GM19043 (cell line): ENCODE measurements around the gene SPRR2A.
"Not testable (repeated sequence)": the region's sequence is repeated elsewhere in the genome, so short reads cannot be mapped to it uniquely, and the experiment has no call there.

Experiments
- ATAC-seq: cut with Tn5 transposase; IDR thresholded peaks from one replicate; pipeline ENCODE4 v1.9.1; 2021; ENCODE audit warnings: low read depth; ENCODE audit not compliant: unreplicated experiment

SPRR2A gene

DNA sequence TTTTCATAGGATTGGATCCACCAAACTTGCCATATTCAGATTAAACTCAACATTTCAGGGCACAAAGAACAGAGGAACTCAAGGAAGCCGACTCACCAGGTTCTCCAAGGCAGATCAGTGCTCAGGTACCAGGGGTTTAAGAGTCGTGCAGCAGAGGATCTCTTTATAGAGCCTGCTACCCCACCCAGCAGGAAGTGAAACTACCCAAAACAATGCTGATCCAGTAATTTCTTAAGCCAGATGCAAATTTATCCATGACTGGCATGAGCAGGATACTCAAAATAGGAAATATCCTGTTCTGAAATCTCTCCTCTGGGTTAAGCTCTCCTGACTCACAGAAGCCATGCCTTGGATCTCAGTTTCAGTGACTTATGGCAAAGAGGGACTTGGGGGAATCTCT lies at the start of gene SPRR2A:
SPRR2A (minus strand) TSS at position 138 of the 400 bp plus-strand sequence. CDS start 777 bp downstream, outside the sequence.
- no peak for ATAC-seq

DNA sequence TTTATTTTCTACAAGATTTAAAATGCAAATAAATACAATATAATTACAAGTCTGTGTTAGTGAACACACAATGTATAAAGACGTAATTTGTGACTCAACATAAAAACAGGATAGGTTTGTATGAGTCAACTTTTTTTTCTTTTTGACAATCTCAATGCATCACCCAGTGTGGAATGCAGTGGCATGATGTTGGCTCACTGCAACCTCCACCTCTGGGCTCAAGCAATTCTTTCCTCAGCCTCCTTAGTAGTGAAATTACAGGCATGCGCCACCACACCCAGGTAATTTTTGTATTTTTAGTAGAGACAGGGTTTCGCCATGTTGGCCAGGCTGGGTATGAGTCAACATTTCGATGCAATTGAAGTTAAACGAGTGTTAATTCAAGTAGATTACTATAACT lies 42.9 kb upstream of the SPRR2A start:
- no peak for ATAC-seq

DNA sequence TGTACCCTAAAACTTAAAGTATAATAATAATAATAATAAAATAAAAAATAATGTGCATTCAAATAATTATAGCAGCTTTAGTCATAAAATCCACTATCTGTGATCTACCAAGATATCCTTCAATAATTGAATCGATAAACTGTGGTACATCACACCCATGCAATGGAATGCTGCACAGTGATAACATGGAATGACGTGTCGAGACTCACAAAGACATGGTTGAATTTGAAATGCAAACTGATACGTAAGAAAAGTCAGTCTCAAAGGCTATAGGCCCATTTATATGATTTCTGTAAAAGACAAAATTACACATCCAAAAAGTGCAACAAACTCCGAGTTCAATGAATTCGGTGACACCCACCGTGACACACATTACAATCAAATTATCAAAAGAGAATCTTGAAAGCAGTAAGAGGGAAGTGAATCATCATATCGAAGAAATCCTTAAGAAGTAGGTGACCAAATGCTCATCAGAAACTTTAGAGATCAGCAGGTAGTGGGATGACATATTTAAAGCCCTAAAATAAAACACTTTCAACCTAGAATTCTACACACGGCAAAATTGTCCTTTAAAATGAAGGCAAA lies 42.2 kb upstream of the SPRR2A start:
- no peak for ATAC-seq

DNA sequence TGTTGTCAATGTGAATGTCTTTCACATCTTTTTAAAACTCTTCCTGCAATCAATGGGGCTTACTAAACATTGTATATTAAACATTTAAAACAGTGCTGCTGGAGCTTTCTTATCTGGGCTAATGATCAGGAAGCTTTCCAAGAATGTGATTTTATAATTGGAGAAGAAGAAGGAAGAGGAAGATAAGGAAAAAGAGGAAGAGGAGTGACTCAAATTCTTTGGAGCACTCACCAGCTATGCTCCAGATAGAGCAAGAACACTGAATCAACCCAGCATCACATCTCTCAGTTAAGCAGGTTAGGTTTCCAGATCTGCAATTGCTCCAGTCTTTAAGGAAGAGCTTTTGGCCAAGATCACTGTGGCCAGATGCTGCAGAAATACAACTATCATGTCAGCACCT lies 38.5 kb upstream of the SPRR2A start:
- ATAC-seq = no peak

DNA sequence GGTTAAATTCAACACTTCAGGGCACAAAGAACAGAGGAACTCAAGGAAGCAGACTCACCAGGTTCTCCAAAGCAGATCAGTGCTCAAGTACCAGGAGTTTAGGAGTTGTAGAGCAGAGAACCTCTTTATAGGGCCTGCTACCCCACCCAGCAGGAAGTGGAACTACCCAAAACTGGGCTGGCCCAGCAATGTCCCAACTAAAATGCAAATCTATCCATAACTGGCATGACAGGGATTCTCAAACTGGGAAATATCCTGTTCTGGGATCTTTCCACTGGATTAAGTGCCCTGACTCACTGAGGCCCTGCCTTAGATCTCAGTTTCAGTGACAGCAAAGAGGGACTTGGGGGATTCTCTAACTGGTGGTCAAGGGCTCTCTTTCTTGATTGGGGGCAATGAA lies 37.1 kb upstream of the SPRR2A start, which contains the start of gene SPRR2E:
SPRR2E (minus strand) TSS at position 101 of the 400 bp plus-strand sequence. CDS start 775 bp downstream, outside the sequence.
- no peak for ATAC-seq

DNA sequence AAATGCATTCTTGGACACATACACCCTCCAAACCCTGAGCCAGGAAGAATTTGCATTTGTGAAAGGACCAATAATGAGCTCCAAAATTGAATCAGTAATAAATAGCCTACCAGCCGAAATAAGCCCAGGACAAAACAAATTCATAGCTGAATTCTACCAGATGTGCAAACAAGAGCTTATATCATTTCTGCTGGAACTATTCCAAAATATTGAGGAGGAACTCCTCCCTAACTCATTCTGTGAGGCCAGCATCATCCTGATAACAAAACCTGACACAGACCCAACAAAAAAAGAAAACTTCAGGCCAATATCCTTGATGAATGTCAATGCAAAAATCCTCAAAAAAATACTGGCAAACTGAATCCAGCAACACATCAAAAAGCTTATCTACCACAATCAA lies 30.3 kb upstream of the SPRR2A start:
- ATAC-seq = no peak

DNA sequence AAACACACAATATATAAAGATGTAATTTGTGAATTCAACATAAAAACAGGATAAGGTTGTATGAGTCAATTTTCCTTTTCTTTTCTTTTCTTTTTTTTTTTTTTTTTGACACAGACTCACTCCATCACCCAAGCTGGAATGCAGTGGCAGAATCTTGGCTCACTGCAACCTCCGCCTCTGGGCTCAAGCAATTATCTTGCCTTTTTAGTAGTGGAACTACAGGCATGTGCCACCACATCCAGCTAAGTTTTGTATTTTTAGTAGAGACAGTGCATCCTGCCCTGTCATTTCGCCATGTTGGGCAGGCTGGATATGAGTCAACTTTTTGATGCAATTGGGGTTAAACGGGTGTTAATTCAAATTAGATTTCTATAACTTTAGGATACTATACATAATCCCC lies 24.4 kb upstream of the SPRR2A start:
- ATAC-seq = no peak

DNA sequence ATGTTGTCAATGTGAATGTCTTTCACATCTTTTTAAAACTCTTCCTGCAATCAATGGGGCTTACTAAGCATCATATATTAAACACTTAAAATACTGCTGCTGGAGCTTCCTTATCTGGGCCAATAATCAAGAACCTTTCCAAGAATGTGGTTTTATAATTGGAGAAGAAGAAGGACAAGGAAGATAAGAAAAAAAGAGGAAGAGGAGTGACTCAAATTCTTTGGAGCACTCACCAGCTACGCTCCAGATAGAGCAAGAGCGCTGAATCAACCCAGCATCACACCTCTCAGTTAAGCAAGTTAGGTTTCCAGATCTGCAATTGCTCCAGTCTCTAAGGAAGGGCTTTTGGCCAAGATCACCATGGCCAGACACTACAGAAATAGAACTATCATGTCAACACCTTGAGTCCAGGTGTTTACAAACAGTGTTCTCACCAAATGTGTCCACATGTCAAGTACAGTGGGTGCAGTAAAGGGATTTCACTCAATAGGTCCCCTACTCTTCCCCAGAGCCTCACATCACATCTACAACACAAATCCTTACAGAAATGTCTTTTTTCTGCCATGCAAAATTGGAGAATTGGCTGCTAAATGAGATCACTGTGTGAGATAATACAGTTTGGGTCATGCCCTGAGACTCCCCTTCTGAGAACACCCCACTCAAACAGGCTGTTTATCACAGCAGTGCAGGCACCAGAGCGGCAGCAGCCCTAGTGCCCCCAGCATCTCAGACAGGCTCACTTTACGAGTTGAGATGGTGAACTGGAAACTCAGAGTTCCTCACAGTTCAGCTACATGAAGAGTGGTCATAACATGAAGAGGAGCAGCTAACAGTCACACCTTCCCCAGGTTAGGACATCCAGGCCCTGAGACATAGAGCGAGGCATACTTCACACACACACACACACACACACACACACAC lies 15.8 kb upstream of the SPRR2A start:
- ATAC-seq = no peak

DNA sequence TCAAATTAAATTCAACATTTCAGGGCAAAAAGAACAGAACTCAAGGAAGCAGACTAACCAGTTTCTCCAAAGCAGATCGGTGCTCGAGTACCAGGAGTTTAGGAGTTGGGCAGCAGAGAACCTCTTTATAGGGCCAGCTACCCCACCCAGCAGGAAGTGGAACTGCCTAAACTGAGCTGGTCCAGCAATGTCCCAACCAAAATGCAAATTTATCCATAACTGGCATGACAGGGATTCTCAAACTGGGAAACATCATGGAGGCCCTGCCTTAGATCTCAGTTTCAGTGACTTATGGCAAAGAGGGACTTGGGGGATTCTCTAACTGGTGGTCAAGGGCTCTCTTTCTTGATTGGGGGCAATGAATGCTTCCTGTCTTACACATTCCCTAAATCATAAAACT lies 14.2 kb upstream of the SPRR2A start, which contains the start of gene SPRR2B:
SPRR2B (minus strand) TSS at position 101 of the 400 bp plus-strand sequence. CDS start 772 bp downstream, outside the sequence.
- ATAC-seq = no peak

DNA sequence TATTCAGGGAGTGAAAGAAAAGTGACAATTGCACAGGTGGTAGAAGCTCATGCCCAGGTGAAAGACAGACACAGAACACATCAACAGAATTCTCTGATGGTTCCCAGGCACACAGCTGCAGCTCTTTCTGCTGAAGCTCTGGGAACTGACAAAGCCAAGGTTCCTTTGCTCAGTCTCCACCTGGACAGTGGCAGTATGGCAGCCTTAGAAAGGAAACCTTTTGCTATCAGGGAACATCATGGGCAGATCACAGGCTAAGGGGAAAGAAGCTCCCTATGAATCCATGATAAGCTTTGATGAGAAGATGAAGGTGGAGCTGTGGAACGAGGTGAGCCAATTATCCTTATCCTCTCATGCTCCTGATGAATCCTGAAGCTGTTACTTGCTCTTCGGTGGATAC lies 12.9 kb upstream of the SPRR2A start:
- no peak for ATAC-seq

DNA sequence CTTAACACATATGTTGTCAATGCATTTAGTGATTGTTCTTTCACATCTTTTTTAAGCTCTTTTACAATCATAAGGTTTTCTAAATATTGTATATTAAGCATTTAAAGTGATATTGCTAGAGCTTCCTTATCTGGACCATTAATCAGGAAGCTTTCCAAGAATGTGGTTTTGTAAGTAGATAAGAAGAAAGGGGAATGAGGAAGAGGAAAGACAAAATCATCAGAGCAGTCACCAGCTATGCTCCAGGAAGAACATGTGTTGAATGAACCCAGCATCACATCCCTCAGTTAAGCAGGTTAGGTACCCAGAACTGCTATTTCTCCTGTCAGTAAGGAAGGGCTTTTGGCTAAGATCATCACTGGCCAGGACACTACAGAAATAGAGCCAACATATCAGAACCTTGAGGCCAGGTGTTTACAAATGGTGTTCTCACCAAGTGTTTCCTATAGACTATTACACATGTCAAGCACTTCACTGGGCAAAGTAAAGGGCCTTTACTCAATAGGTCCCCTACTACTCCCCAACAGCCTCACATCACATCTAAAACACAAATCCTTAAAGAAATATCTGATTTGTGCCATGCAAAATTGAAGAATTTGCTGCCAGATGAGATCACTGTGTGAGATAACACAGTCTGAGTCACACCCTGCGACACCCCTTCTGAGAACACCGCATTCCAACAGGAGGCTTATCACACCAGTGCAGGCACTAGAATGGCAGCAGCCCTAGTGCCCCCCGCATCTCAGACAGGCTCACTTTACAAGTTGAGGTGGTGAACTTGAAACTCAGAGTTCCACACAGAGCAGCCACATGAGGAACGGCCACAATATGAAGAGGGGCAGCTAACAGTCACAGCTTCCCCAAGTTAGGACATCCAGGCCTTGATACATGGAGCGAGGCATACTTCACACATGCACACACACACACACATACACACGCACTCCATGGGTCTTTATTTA lies 1.8 kb upstream of the SPRR2A start:
- no peak for ATAC-seq

DNA sequence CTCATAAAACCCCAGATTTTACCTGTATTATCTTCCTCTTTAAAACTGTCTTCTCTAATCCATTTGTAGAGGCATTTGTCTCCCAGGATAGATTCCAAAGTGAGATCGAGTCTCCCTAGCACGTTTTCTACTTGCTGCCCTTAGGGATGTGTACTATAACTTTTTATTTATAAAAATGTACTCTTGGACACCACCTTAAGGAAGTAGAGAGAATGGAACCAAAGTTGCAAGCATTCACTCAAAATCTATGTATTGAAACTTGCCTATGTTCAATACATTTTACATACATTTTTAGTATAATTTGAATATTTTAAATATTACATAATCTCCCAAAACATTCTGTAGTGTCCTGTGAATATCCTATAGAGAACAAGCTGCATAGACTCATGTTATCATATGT lies 842 bp upstream of the SPRR2A start:
- no peak for ATAC-seq

DNA sequence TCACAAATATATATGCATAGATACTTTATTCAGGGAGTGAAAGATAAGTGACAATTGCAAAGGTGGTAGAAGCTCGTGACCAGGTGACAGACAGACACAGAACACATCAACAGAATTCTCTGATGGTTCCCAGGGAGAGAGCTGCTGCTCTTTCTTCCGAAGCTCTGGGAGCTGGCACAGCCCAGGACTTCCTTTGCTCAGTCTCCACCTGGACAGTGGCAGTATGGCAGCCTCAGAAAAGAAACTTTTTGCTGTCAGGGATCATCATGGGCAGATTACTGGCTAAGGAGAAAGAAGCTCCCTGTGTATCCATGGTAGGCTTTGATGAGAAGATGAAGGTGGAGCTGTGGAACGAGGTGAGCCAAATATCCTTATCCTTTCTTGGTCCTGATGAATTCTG lies 1.2 kb downstream of the SPRR2A start:
- ATAC-seq = not testable (repeated sequence)

DNA sequence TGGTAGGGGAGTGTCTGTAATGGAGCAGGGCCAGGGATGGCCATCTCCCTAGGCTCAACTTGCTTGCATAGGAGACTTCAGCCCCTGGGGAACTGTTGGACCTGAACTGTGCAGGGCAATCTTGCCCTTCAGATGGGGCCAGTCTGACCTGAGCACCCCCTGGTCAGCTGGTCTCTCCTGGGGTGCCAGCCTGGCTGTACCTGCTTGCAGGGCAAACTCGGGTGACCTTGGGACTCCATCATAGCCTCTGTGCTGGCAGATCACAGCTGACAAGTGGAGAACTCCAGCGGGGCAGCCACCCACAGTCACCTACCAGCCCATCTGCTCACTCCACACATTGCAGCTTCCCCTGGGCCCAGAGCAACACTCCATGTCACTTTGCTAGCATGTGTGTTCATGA lies 8.1 kb downstream of the SPRR2A start:
- ATAC-seq = no peak

DNA sequence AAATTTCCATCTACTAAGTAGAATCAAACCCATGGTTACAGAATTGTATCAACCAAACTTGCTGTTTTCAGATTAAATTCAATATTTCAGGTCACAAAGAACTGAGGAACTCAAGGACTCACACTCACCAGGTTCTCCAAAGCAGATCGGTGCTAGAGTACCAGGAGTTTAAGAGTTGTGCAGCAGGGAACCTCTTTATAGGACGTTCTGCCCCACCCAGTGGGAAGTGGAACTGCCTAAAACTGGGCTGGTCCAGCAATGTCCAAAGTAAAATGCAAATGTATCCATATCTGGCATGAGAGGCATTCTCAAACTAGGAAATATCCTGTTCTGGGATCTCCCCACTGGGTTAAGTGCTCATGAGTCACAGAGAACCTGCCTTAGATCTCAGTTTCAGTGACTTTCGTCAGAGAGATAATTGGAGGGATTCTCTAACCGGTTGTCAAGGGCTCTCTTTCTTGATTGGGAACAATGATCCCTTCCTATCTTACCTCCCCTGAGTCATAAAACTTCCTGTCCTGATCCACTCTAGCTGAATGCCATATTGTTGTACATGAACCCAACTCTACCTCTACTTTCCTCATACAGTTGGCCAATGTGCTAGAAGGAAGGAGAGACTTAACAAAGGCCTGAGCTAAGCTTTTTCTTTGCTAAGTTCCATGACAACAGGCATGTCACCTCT lies 16.2 kb downstream of the SPRR2A start, which contains the start of gene SPRR2D:
SPRR2D (minus strand) TSS at position 171 of the 682 bp plus-strand sequence. CDS start 774 bp downstream, outside the sequence.
- no peak for ATAC-seq

DNA sequence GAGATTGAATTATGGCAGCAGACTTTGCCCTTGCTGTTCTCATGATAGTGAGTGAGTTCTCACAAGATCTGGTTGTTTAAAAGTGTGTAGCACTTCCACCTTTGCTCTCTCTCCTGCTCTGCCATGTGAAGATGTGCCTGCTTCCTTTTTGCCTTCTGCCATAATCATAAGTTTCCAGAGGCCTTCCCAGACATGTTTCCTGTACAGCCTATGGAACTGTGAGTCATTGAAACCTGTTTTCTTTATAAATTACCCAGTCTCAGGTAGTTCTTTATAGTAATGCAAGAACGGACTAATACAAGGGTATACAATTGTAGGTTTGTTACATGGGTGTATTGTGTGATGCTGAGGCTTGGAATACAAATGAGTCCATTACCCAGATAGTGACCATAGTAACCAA lies 22.1 kb downstream of the SPRR2A start:
- no peak for ATAC-seq

DNA sequence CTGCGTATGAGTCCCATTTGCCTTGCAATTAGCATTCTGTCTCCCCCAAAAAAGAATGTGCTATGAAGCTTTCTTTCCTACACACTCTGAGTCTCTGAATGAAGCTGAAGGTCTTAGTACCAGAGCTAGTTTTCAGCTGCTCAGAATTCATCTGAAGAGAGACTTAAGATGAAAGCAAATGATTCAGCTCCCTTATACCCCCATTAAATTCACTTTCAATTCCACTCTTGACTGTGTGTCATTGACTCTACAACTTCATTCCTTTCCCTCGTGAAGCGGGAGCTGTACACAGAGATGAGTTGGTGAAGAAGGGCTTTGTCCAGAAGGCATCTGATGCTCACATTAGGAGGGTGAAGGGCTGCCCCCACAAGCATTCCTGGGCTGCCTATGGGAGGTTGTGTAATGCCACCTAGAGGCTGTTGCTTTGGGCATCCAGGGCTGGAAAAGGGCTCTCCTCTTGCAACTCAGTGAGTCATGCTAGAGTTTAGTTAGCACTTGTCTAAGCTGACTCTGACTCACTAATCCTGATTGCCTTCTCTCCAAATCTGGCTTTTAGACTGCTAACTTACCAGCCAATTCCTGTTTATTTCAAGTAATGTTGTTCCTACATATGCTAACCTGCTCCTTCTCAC lies 24.5 kb downstream of the SPRR2A start:
- ATAC-seq = no peak

DNA sequence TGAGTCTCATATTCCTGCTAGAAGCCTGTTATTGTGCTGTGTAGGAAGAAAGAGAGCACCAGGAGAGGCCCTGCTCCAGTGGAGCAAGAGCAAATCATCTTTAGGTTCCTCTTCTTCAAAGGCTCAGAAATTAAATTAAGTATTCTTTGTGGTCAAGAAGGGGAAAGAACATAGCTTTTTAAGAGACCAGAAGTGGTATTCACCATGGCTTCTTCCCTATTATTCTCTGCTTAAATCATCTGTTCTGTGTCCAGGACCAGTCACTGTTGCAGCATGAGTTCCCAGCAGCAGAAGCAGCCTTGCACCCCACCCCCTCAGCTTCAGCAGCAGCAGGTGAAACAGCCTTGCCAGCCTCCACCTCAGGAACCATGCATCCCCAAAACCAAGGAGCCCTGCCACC lies 25.2 kb downstream of the SPRR2A start:
- ATAC-seq = no peak

DNA sequence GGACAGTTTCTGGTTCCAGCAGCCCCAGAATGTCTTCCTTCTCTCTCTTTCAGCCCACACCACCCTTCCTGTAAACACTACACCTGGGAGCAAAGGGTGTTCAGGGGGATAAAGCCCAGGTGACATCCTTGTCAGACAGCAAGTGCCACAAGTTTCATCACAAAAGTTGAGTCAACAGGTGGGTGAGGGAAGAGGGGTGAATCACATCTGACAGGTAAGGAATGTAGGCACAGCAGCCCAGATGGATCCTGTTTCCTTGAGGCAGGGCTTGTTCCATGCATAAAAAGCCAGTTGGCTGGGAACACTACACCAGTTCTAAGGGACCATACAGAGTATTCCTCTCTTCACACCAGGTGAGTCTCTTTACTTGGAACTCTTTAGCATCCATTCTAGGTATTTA lies 26.4 kb downstream of the SPRR2A start, which contains the start of gene SPRR1B:
SPRR1B (plus strand) TSS at position 309 of the 400 bp plus-strand sequence. CDS start 1,143 bp downstream, outside the sequence.
- ATAC-seq = no peak
